ENCODE measurements around the gene RPP40.
"Not testable (repeated sequence)": the region's sequence is repeated elsewhere in the genome, so short reads cannot be mapped to it uniquely, and the experiment has no call there.

RPP40 gene

DNA sequence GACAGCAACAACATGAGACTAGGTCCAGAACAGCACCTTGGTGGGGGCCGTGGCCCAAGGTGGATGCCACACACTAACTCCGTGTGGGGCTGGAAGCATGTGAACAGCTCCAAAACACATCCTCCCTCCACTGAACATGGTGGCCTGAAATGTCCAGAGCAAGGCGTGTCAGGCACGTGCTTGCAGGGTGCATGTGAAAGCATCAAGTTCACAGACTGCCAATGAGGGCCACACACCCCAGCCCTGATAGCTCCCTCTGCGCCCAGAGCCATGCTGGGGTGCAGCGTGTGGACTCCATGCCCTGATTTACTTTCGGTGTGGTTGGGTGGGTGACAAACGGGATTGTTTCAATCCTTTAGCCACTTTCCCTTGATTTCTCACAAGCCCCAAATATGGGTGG, 20.1 kb upstream of the RPP40 start:
- TF ChIP-seq, protein P1, sequence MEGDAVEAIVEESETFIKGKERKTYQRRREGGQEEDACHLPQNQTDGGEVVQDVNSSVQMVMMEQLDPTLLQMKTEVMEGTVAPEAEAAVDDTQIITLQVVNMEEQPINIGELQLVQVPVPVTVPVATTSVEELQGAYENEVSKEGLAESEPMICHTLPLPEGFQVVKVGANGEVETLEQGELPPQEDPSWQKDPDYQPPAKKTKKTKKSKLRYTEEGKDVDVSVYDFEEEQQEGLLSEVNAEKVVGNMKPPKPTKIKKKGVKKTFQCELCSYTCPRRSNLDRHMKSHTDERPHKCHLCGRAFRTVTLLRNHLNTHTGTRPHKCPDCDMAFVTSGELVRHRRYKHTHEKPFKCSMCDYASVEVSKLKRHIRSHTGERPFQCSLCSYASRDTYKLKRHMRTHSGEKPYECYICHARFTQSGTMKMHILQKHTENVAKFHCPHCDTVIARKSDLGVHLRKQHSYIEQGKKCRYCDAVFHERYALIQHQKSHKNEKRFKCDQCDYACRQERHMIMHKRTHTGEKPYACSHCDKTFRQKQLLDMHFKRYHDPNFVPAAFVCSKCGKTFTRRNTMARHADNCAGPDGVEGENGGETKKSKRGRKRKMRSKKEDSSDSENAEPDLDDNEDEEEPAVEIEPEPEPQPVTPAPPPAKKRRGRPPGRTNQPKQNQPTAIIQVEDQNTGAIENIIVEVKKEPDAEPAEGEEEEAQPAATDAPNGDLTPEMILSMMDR (conservative IDR thresholded peaks at IDR 0.05; ENCODE audit: control insufficient read depth, insufficient read depth, low read depth, low read length) = no peak
- no peak for DNase-seq (ENCODE audit: low read depth)
- H3K4me3 ChIP-seq (ENCODE audit: control insufficient read depth, low read depth, low read length) = no peak overlapping the region

DNA sequence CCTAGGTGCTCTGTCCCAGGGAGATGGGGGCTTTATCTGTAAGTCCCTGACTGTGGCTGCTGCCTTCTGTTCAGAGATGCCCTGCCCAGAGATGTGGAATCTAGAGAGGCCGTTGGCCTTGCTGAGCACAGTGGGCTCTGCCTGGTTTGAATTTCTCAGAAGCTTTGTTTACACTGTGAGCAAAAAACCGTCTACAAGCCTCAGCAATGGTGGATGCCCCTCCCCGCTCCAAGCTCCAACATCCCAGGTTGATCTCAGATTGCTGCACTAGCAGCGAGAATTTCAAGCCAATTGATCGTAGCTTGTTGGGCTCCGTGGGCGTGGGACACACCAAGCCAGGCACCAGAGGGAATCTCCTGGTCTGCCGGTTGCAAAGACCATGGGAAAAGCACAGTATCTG, 16.3 kb upstream of the RPP40 start:
- TF ChIP-seq, protein P1 (conservative IDR thresholded peaks at IDR 0.05; ENCODE audit: control insufficient read depth, insufficient read depth, low read depth, low read length) = no peak
- DNase-seq (ENCODE audit: low read depth) = no peak
- no peak overlapping the region for H3K4me3 ChIP-seq (ENCODE audit: control insufficient read depth, low read depth, low read length)

DNA sequence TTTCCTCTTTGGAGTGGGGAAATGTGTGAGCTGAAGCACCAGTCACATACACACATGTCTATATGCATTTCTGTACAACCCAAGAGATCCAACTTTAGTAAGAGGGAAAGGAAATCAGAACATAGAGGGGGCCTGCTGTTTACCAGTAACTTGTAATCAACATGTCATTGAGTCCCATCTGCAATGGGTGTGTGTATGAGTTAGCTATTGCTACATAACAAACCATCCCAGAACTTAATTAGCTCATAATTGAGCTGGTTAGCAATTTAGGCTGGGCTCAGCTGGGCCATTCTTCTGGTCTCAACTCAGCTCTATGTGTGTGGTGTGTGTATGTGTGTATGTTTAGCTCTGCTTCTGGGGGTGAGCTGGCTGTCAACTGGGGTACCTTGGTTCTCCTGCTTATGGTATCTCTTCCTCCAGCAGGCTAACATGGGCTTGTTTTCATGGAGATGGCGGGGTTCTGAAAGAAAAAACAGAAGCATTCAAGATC, 10.3 kb upstream of the RPP40 start:
- H3K4me3 ChIP-seq (ENCODE audit: control insufficient read depth, low read depth, low read length) = no peak overlapping the region
- no peak for DNase-seq (ENCODE audit: low read depth)
- TF ChIP-seq, protein P1 (conservative IDR thresholded peaks at IDR 0.05; ENCODE audit: control insufficient read depth, insufficient read depth, low read depth, low read length) = no peak

DNA sequence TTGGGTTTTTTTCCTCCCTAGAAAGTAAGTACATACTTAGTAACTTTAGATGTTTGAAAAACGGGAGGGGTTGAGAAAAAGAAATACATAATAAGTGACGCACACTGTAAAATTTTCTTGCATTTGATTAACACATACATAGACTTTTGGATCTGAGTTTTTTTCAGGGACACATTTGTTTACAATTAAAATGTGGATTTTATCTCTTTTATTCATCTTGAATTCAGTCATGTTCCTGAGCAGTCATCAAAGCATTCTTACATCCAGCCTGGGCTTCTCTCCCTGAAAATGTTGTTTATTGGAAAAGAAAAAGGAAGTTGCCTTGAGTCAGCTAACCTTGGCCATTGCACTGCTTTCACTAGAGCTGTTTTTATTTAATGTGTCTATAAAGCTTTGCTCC, 8.7 kb upstream of the RPP40 start:
- H3K4me3 ChIP-seq (ENCODE audit: control insufficient read depth, low read depth, low read length) = no peak overlapping the region
- DNase-seq (ENCODE audit: low read depth) = peak; percentile 65
- TF ChIP-seq, protein P1 (conservative IDR thresholded peaks at IDR 0.05; ENCODE audit: control insufficient read depth, insufficient read depth, low read depth, low read length) = no peak

DNA sequence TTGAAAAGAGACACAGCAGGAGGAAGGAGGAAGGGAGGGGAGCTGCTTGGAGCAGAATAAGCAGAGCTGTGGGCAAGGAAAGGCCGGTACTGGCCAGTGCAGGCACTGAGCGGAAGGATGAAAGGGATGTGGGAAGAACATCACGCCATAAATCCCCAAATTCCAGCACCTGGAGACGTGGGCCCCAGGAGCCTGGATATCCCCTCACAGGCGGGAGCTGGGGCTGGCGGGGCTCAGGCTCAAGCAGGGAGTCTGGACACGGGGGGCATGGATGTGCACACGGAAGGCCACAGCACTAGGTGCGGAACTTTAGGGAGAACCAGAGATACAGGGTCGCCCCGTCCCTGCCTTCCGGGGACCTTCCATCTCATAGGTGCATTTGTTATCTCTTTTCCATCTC, 7.5 kb upstream of the RPP40 start:
- TF ChIP-seq, protein P1 (conservative IDR thresholded peaks at IDR 0.05; ENCODE audit: control insufficient read depth, insufficient read depth, low read depth, low read length) = no peak
- no peak overlapping the region for H3K4me3 ChIP-seq (ENCODE audit: control insufficient read depth, low read depth, low read length)
- no peak for DNase-seq (ENCODE audit: low read depth)

DNA sequence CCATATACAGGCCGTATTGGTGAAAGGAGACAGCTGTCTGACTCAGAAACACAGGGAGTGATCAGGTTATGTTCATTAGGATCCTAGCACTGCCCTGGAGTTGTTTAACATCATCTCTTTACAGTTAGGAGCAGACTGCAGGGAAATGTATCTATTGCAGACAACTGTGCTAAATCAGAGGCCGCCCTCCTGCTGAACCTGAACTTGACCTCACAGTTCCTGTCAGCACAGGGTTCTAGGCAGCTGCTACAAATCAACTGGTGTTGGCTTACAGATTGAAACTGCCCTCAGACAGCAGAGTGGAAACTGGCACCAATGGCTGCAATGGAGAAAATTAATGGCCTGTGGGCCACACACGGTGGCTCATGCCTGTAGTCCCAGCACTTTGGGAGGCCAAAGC, 3.7 kb upstream of the RPP40 start:
- no peak overlapping the region for H3K4me3 ChIP-seq (ENCODE audit: control insufficient read depth, low read depth, low read length)
- DNase-seq (ENCODE audit: low read depth) = no peak
- TF ChIP-seq, protein P1 (conservative IDR thresholded peaks at IDR 0.05; ENCODE audit: control insufficient read depth, insufficient read depth, low read depth, low read length) = no peak

DNA sequence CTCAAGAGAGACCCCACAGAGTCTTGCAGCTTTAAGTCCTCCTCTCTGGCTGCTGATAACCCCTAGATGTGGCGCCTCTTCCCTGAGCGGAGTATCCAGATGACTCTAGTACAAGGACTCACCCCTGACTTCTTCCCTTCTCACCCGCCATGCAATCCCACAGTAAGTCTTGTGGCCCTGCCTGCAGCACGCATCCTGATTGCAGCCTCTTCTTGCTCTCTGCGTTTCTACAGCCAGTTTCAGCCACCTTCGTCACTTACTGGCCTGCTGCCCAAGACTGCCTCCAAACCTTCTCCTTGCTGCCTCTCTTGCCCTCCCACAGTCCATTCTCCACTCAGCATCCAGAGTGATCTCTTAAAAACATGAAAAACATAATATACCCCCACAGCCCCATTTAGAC, 2.4 kb upstream of the RPP40 start:
- H3K4me3 ChIP-seq (ENCODE audit: control insufficient read depth, low read depth, low read length) = no peak overlapping the region
- DNase-seq (ENCODE audit: low read depth) = peak; percentile 16
- TF ChIP-seq, protein P1 (conservative IDR thresholded peaks at IDR 0.05; ENCODE audit: control insufficient read depth, insufficient read depth, low read depth, low read length) = no peak

DNA sequence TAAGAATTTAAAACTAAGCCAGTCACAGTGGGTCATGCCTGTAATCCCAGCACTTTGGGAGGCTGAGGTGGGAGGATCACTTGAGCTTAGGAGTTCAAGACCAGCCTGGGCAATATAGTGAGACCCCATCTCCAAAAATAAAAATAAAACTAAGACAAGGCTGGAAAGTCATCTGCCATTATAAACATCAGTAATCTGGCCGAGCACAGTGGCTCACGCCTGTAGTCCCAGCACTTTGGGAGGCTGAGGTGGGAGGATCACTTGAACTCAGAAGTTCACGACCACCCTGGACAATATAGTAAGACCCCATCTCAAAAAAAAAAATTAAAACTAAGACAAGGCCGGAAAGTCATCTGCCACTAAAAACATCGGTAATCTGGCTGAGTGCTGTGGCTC, 1.2 kb upstream of the RPP40 start:
- not testable (repeated sequence) for DNase-seq (ENCODE audit: low read depth); H3K4me3 ChIP-seq (ENCODE audit: control insufficient read depth, low read depth, low read length)
